ENCODE measurements around the gene USB1.
"Not testable (repeated sequence)": the region's sequence is repeated elsewhere in the genome, so short reads cannot be mapped to it uniquely, and the experiment has no call there.

Gene USB1

DNA sequence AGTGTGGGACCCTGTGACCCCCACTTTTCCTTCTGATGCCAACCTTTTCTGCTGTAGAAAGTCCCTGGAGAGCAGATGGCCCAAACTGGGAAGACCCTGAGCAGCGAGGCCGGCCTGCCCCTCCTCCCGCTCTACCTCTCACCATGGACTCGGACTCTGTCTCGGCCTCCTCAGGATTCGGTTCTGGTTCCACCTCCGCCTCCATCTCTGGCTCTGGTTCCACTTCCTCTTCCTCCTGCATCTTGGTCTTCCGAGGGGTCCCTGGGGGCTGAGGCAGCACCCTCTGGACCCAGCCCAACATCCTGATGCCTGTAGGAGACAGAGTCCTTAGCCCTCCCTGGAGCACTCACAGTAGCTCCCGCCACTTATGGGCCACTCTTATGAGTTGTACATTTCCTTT is 34.2 kb upstream of the USB1 start:
- DNase-seq (ENCODE audit: insufficient read length, low spot score) (no peak), FAIRE-seq (no peak)
- TF ChIP-seq SPI1 (IDR thresholded peaks at IDR 0.05; ENCODE audit: low read depth, low read length), result 0 out of 2 replicates have a peak, but pooled peaks have one; percentile 38
- no peak for TF ChIP-seq PAX5 (IDR thresholded peaks at IDR 0.05; ENCODE audit: insufficient read depth, low read length, severe bottlenecking)
- TF ChIP-seq POU2F2 (IDR thresholded peaks at IDR 0.05; ENCODE audit: low read depth, low read length), result no peak

- DNase-seq (ENCODE audit: insufficient read length, low spot score), result no peak
- no peak for FAIRE-seq
- no peak for TF ChIP-seq PAX5 (IDR thresholded peaks at IDR 0.05; ENCODE audit: insufficient read depth, low read length, severe bottlenecking)
- TF ChIP-seq TAF1 (IDR thresholded peaks at IDR 0.05; ENCODE audit: low read depth, low read length), result no peak
- TF ChIP-seq POLR2A (IDR thresholded peaks at IDR 0.05; ENCODE audit: low read depth, low read length), result no peak
- no peak for TF ChIP-seq POU2F2 (IDR thresholded peaks at IDR 0.05; ENCODE audit: low read depth, low read length)
- TF ChIP-seq POLR2AphosphoS5 (IDR thresholded peaks at IDR 0.05; ENCODE audit: low read depth, low read length), result no peak
- no peak for TF ChIP-seq SPI1 (IDR thresholded peaks at IDR 0.05; ENCODE audit: low read depth, low read length)
These were observed 33.3 kb upstream of the USB1 start for GRCh38 chr16:57967916-57968315.

GRCh38 chr16:57969451-57970123 is 31.6 kb upstream of the USB1 start:
- FAIRE-seq (no peak), DNase-seq (ENCODE audit: insufficient read length, low spot score) (no peak)
- TF ChIP-seq POLR2AphosphoS5 (IDR thresholded peaks at IDR 0.05; ENCODE audit: low read depth, low read length) (no peak), POLR2A (IDR thresholded peaks at IDR 0.05; ENCODE audit: low read depth, low read length) (no peak), POU2F2 (IDR thresholded peaks at IDR 0.05; ENCODE audit: low read depth, low read length) (no peak), TAF1 (IDR thresholded peaks at IDR 0.05; ENCODE audit: low read depth, low read length) (no peak), PAX5 (IDR thresholded peaks at IDR 0.05; ENCODE audit: insufficient read depth, low read length, severe bottlenecking) (no peak)

- no peak for FAIRE-seq
- DNase-seq (ENCODE audit: insufficient read length, low spot score), result no peak
- TF ChIP-seq POLR2A (IDR thresholded peaks at IDR 0.05; ENCODE audit: low read depth, low read length), result no peak
- TF ChIP-seq POU2F2 (IDR thresholded peaks at IDR 0.05; ENCODE audit: low read depth, low read length), result no peak
- TF ChIP-seq TAF1 (IDR thresholded peaks at IDR 0.05; ENCODE audit: low read depth, low read length), result no peak
- no peak for TF ChIP-seq PAX5 (IDR thresholded peaks at IDR 0.05; ENCODE audit: insufficient read depth, low read length, severe bottlenecking)
- no peak for TF ChIP-seq POLR2AphosphoS5 (IDR thresholded peaks at IDR 0.05; ENCODE audit: low read depth, low read length)
- TF ChIP-seq SPI1 (IDR thresholded peaks at IDR 0.05; ENCODE audit: low read depth, low read length), result no peak
These were observed 30.9 kb upstream of the USB1 start for GRCh38 chr16:57970319-57970718.

DNA sequence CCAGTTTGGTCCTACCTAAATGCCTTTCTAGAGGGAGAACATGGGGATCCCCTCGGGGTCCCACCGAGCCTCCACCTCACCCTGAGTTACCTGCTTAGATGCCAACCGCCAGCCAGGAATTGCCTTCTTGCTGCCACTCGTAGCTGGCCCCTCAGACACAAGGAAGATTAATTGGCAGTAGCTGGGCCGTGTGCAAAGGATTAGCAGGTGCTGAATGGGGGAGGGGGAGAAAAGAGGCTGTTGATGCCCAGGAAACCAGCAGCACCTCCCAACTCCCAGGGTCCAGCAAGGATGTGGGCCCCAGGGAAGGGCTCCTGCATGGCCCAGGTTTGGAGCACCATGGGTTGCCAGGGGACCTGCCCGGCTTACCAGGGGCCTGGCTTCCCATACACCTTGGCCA is 30.2 kb upstream of the USB1 start, which contains the start of gene CNGB1:
CNGB1 (minus strand) TSS at position 159 of the 400 bp plus-strand sequence. CDS start 3,842 bp downstream, outside the sequence.
- no peak for FAIRE-seq
- DNase-seq (ENCODE audit: insufficient read length, low spot score), result no peak
- TF ChIP-seq POLR2AphosphoS5 (IDR thresholded peaks at IDR 0.05; ENCODE audit: low read depth, low read length) (no peak), POU2F2 (IDR thresholded peaks at IDR 0.05; ENCODE audit: low read depth, low read length) (no peak), PAX5 (IDR thresholded peaks at IDR 0.05; ENCODE audit: insufficient read depth, low read length, severe bottlenecking) (no peak), SPI1 (IDR thresholded peaks at IDR 0.05; ENCODE audit: low read depth, low read length) (no peak), TAF1 (IDR thresholded peaks at IDR 0.05; ENCODE audit: low read depth, low read length) (no peak), POLR2A (IDR thresholded peaks at IDR 0.05; ENCODE audit: low read depth, low read length) (no peak)

GRCh38 chr16:57971848-57972247 is 29.4 kb upstream of the USB1 start:
- FAIRE-seq (no peak), DNase-seq (ENCODE audit: insufficient read length, low spot score) (no peak)
- TF ChIP-seq POLR2AphosphoS5 (IDR thresholded peaks at IDR 0.05; ENCODE audit: low read depth, low read length) (no peak), PAX5 (IDR thresholded peaks at IDR 0.05; ENCODE audit: insufficient read depth, low read length, severe bottlenecking) (no peak), POLR2A (IDR thresholded peaks at IDR 0.05; ENCODE audit: low read depth, low read length) (no peak), TAF1 (IDR thresholded peaks at IDR 0.05; ENCODE audit: low read depth, low read length) (no peak), SPI1 (IDR thresholded peaks at IDR 0.05; ENCODE audit: low read depth, low read length) (no peak)

DNA sequence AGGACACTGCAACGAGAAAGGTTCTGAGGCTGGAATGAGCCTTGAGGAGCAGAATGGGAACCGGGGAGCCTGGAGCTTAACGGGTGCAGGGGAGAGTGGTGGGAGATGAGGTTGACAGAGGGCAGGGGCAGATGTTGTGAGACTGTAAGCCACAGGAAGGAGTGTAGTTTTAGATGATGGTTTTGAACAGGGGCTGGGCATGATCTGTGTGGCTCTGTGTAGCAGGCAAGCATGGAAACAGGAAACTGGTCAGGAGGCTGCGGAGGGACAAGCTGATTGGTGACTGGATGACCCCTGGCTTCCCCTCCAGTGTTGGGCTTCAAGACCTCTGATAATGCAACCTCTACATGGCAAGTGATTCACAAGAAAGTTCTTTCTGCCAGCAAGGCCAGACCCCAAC is 28.9 kb upstream of the USB1 start:
- DNase-seq (ENCODE audit: insufficient read length, low spot score), result no peak
- no peak for FAIRE-seq
- TF ChIP-seq PAX5 (IDR thresholded peaks at IDR 0.05; ENCODE audit: insufficient read depth, low read length, severe bottlenecking) (no peak), POLR2A (IDR thresholded peaks at IDR 0.05; ENCODE audit: low read depth, low read length) (no peak), POLR2AphosphoS5 (IDR thresholded peaks at IDR 0.05; ENCODE audit: low read depth, low read length) (no peak), SPI1 (IDR thresholded peaks at IDR 0.05; ENCODE audit: low read depth, low read length) (no peak), POU2F2 (IDR thresholded peaks at IDR 0.05; ENCODE audit: low read depth, low read length) (no peak), TAF1 (IDR thresholded peaks at IDR 0.05; ENCODE audit: low read depth, low read length) (no peak)

GRCh38 chr16:57976331-57976796 is 24.8 kb upstream of the USB1 start:
- DNase-seq (ENCODE audit: insufficient read length, low spot score), result no peak
- no peak for TF ChIP-seq POU2F2 (IDR thresholded peaks at IDR 0.05; ENCODE audit: low read depth, low read length)
- TF ChIP-seq TAF1 (IDR thresholded peaks at IDR 0.05; ENCODE audit: low read depth, low read length), result no peak
- TF ChIP-seq PAX5 (IDR thresholded peaks at IDR 0.05; ENCODE audit: insufficient read depth, low read length, severe bottlenecking), result no peak
- no peak for TF ChIP-seq SPI1 (IDR thresholded peaks at IDR 0.05; ENCODE audit: low read depth, low read length)
- no peak for TF ChIP-seq POLR2A (IDR thresholded peaks at IDR 0.05; ENCODE audit: low read depth, low read length)
- no peak for TF ChIP-seq POLR2AphosphoS5 (IDR thresholded peaks at IDR 0.05; ENCODE audit: low read depth, low read length)
- FAIRE-seq, result no peak

DNA sequence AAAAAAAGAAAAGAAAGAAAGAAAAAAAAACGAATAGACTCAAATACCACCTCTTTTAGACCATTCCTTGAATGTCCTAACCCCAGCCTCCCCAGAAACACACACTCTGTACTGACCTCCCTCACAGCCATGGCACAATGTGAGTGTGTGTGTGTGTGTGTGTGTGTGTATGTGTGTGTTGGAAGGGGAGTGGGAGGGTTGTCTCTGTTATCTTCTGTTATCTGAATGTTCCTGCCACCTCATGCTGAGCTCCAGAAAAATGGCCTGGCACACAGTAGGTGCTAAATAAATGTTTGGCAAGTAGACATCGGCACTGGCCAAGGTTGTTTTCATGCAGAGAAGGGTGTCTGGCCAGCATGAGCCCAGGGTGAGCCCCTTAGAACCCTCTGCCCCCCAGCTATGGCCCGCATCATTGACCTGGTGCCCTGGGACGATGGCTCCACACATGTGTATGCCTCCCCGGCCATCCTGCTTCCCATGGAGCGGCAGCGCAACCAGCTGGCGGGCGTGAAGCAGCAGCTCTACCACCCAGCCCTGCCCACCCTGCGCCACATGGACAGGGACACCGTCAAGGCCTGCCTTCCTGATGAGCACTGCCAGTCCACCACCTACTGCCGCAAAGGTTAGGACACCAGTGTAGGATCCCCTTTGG is 23.7 kb upstream of the USB1 start:
- no peak for DNase-seq (ENCODE audit: insufficient read length, low spot score)
- no peak for TF ChIP-seq POLR2AphosphoS5 (IDR thresholded peaks at IDR 0.05; ENCODE audit: low read depth, low read length)
- TF ChIP-seq TAF1 (IDR thresholded peaks at IDR 0.05; ENCODE audit: low read depth, low read length), result no peak
- no peak for TF ChIP-seq PAX5 (IDR thresholded peaks at IDR 0.05; ENCODE audit: insufficient read depth, low read length, severe bottlenecking)
- TF ChIP-seq POLR2A (IDR thresholded peaks at IDR 0.05; ENCODE audit: low read depth, low read length), result no peak
- no peak for TF ChIP-seq POU2F2 (IDR thresholded peaks at IDR 0.05; ENCODE audit: low read depth, low read length)
- TF ChIP-seq SPI1 (IDR thresholded peaks at IDR 0.05; ENCODE audit: low read depth, low read length), result no peak
- FAIRE-seq, result no peak

- DNase-seq (ENCODE audit: insufficient read length, low spot score); FAIRE-seq: not testable (repeated sequence)
These were observed 23.1 kb upstream of the USB1 start for GRCh38 chr16:57978070-57978465.
